SU-DHL-6 (cell line): Measurements from ENCODE around the gene CYSTM1.

Source experiments
- H2AFZ ChIP-seq: fragments of 200-600 bp; sonication (generic); 2 replicates; pipeline ENCODE4 v1.6.1; 2014; ENCODE audit warnings: low read depth, mild to moderate bottlenecking, moderate library complexity, mixed read lengths, antibody characterized with exemption, low read length; ENCODE audit not compliant: severe bottlenecking
- H3F3A ChIP-seq: fragments of 200-600 bp; shearing (Covaris generic); 2 replicates; pipeline ENCODE4 v1.6.0; 2016; ENCODE audit warnings: antibody characterized with exemption, mild to moderate bottlenecking; ENCODE audit not compliant: insufficient read depth
- H3K27ac ChIP-seq: fragments of 200-600 bp; sonication (generic); 2 replicates; pipeline ENCODE4 v1.5.1; 2016; ENCODE audit warnings: low read depth, mild to moderate bottlenecking, low read length, moderate library complexity, mixed read lengths
- H3K27me3 ChIP-seq: fragments of 200-600 bp; sonication (generic), shearing (Covaris generic); 2 replicates; pipeline ENCODE4 v1.6.0; 2014; ENCODE audit warnings: mild to moderate bottlenecking, low read length
- H3K36me3 ChIP-seq: fragments of 200-600 bp; sonication (generic); 2 replicates; pipeline ENCODE4 v1.6.1; 2014; ENCODE audit warnings: mild to moderate bottlenecking, low read length, mixed read lengths
- H3K4me2 ChIP-seq: fragments of 300-600, 200-600 bp; shearing (Covaris generic), sonication (generic); 2 replicates; pipeline ENCODE4 v1.6.0; 2014; ENCODE audit warnings: low read length, low read depth, mild to moderate bottlenecking; ENCODE audit not compliant: poor library complexity, severe bottlenecking
- H3K4me3 ChIP-seq: fragments of 200-600 bp; sonication (generic); 2 replicates; pipeline ENCODE4 v1.5.1; 2014; ENCODE audit warnings: antibody characterized with exemption, low read length, mild to moderate bottlenecking, mixed read lengths; ENCODE audit not compliant: insufficient read depth, poor library complexity, severe bottlenecking
- H3K79me2 ChIP-seq: fragments of 200-600 bp; sonication (generic); 2 replicates; pipeline ENCODE4 v1.6.1; 2014; ENCODE audit warnings: mild to moderate bottlenecking, low read length, moderate library complexity; ENCODE audit not compliant: insufficient read depth
- H3K9ac ChIP-seq: fragments of 200-600 bp; sonication (generic); 2 replicates; pipeline ENCODE4 v1.7.0; 2014; ENCODE audit warnings: mild to moderate bottlenecking, low read length
- H3K9me2 ChIP-seq: fragments of 200-600 bp; sonication (generic); replicated peaks from 2 replicates; pipeline ENCODE4 v1.6.1; 2014; ENCODE audit warnings: low read length; ENCODE audit not compliant: insufficient read depth
- H3K9me3 ChIP-seq: fragments of 200-600 bp; sonication (generic); 2 replicates; pipeline ENCODE4 v1.6.1; 2014; ENCODE audit warnings: low read length, mixed read lengths; ENCODE audit not compliant: insufficient read depth
- H4K20me1 ChIP-seq: fragments of 200-600 bp; sonication (generic); 2 replicates; pipeline ENCODE4 v1.6.1; 2014; ENCODE audit warnings: low read depth, mild to moderate bottlenecking, antibody characterized with exemption, low read length, moderate library complexity, mixed read lengths
- CTCF ChIP-seq: fragments of 200-600 bp; sonication (generic); IDR thresholded peaks from one replicate; pipeline ENCODE4 v1.5.1; 2017; ENCODE audit warnings: antibody characterized with exemption, mild to moderate bottlenecking, low read length, moderate library complexity; ENCODE audit not compliant: insufficient read depth, poor library complexity, severe bottlenecking
- EZH2phosphoT487 ChIP-seq: fragments of 200-600 bp; sonication (generic), shearing (Covaris generic); conservative IDR thresholded peaks from 2 replicates; pipeline ENCODE4 v1.6.1; 2018; ENCODE audit warnings: mild to moderate bottlenecking, antibody characterized with exemption, low read length, moderate library complexity, mixed read lengths

CYSTM1 gene

DNA sequence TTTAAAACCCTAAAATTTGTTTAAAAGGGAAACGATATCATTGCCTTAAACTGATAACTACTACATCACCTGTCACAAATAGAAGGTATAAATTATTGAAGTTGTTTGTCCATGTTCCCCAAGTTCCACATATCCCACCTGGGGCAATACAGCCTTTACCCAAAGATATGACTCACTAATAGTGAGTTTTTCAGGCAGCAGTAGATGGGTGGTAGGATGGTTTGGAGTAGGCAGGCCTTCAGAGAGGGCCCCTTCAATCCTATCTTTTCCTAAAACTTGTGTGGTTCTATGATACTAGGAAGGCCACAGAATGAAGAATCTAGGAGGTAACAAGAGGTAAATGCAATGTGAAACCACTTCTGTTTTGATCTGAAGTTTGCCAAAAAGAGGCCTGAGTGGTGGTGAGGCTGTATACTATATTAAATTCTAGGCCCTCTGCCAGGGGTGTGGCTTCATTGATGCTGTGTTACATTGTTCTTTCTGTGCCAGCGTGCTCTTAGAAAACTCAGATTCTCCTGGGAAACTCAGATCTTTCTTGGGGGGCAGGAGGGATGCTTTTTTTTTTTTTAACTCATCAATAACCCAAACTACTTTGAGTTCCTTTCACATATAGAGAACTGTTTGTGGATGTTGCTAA lies 7.2 kb downstream of the CYSTM1 start:
- Histone ChIP-seq H3K9ac (no peak overlapping the region), H3K27ac (no peak overlapping the region), H3K27me3 (no peaks in the 10 kb centered on the region), H3K36me3 (no peaks in the 10 kb centered on the region), H4K20me1 (no peaks in the 10 kb centered on the region), H3K79me2 (no peaks in the 10 kb centered on the region), H3K9me3 (no peaks in the 10 kb centered on the region), H2AFZ (no peak overlapping the region), H3K9me2 (no peaks in the 10 kb centered on the region), H3K4me3 (no peak overlapping the region), H3F3A (no peaks in the 10 kb centered on the region), H3K4me2 (no peak overlapping the region)
- no peak for TF ChIP-seq CTCF
- TF ChIP-seq EZH2phosphoT487: no peak

DNA sequence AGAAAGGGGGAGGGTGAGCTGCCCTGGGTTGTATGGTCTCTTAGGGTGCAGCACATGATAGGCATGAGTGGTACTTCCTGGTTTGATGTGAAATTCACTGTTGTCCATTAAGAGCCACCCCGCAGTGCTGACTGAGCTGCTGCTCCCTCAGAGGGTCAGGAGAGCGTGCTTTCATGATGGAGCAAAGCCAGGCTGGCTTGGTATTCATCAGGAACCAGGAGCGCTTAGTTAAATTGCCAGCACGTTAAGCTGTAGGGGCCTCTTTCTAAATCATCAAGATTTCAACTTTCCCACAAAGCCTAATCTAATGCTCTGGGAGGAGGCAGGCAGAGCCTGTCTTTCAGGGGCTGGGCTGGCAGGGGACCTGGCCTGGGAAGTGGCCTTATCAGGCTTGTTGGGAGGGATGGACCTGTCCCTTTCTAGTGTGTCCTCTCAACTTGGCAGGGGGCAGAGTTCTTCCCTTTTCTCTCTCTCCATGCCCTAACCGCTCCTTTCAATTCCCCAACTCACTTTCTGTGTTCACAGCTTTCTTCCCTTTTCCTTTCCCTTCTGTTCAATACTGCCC lies 7.9 kb downstream of the CYSTM1 start:
- Histone ChIP-seq H3K4me2 (no peak overlapping the region), H3K9me3 (no peaks in the 10 kb centered on the region), H3K36me3 (no peaks in the 10 kb centered on the region), H3K79me2 (no peaks in the 10 kb centered on the region), H3K4me3 (no peak overlapping the region), H3K9ac (no peak overlapping the region), H2AFZ (no peak overlapping the region), H3F3A (no peaks in the 10 kb centered on the region), H3K27ac (no peak overlapping the region), H3K9me2 (no peaks in the 10 kb centered on the region), H3K27me3 (no peaks in the 10 kb centered on the region), H4K20me1 (no peaks in the 10 kb centered on the region)
- TF ChIP-seq EZH2phosphoT487 (no peak), CTCF (no peak)

- no peak overlapping the region for H3K9ac ChIP-seq
- no peak overlapping the region for H3K27ac ChIP-seq
- H3K79me2 ChIP-seq: no peaks in the 10 kb centered on the region
- no peaks in the 10 kb centered on the region for H3K36me3 ChIP-seq
- no peak for TF ChIP-seq EZH2phosphoT487
- TF ChIP-seq CTCF: no peak
- no peaks in the 10 kb centered on the region for H3F3A ChIP-seq
- no peaks in the 10 kb centered on the region for H3K9me3 ChIP-seq
- no peaks in the 10 kb centered on the region for H4K20me1 ChIP-seq
- no peak overlapping the region for H3K4me3 ChIP-seq
- H2AFZ ChIP-seq: no peak overlapping the region
- H3K4me2 ChIP-seq: no peak overlapping the region
- H3K27me3 ChIP-seq: no peaks in the 10 kb centered on the region
- H3K9me2 ChIP-seq: no peaks in the 10 kb centered on the region
Observed at GRCh38 chr5:140185409-140185808, 10.4 kb downstream of the CYSTM1 start.
